ENCODE data around the gene INPP5J. TPM values are rescaled to one million over a fixed set of nuclear protein-coding genes. Genes with fewer than 3 reads are reported as not detected.

The INPP5J gene
- total and polyA plus RNA-seq, 2 of the 13 experiments (the other 11 are each of a cell fraction or from before 2014, with no cell fraction given): 0.24 to 1.1 TPM

GRCh38 chr22:31136155-31136554 lies 13.4 kb downstream of the INPP5J start:
- ChIA-PET POLR2A (interaction anchor here (1.2 kb wide), 1 partner anchor 24 kb away, joined by 7 read pairs; the partner anchor contains the start of gene RNF185), CTCF (ENCODE audit: low intra/inter-chr PET ratio, low total read pairs) (no interaction called here)
- Histone ChIP-seq H3K4me1 (ENCODE audit: insufficient read depth, low read length) (peaks cover 34% of the 10 kb centered on the region), H3K4me3 (replicated peaks in 1 of 3; ENCODE audit: insufficient read depth in 1 of 3, low read depth in 2 of 3, low read length in 3 of 3) (no peak overlapping the region), H3K36me3 (replicated peaks in 1 of 2; ENCODE audit: control insufficient read depth in 1 of 2, insufficient read depth in 2 of 2, low read length in 2 of 2) (no peaks in the 10 kb centered on the region), H3K79me2 (ENCODE audit: insufficient read depth, low read length) (no peaks in the 10 kb centered on the region), H3K27ac (ENCODE audit: extremely low read length, insufficient read depth, low read length) (no peak overlapping the region), H4K20me1 (ENCODE audit: insufficient read depth, low read length) (no peaks in the 10 kb centered on the region), H3K9me3 (ENCODE audit: low read length) (no peaks in the 10 kb centered on the region), H3K4me2 (ENCODE audit: low read depth, low read length) (no peak overlapping the region), H2AFZ (ENCODE audit: low read length) (no peak overlapping the region), H3K9ac (ENCODE audit: insufficient read depth, low read depth, low read length) (no peak overlapping the region), H3K27me3 (ENCODE audit: control insufficient read depth in 1 of 2, insufficient read depth in 2 of 2, low read length in 2 of 2) (peaks cover 5 to 31% of the 10 kb centered on the region in 2 experiments)
- FAIRE-seq (no peak), DNase-seq (ENCODE audit: low spot score) (no peak), ATAC-seq (no peak)
- no peak for TF ChIP-seq NR3C1 (CRISPR knock-in tag; IDR thresholded peaks at IDR 0.05)
- TF ChIP-seq ZNF770 (CRISPR knock-in tag; IDR thresholded peaks at IDR 0.05): peak; percentile 75
- WGBS (ENCODE audit: low lambda C conversion rate): 7% methylated on average over 9 of the region's 9 CpGs
- in situ Hi-C loops (cut with HindIII; ENCODE audit: extremely low pct_ligation_motif_present, low pct_unique_long_range_greater_than_20kb): no loop called here
- intact Hi-C loops (cut with micrococcal nuclease; ENCODE audit: unreplicated experiment): loop anchor here (1.0 kb wide), 1 partner anchor 32 kb away; no protein-coding TSS in a partner anchor
- no TSS peak for BruUV-seq (replicated peaks)

GRCh38 chr22:31136711-31137110 lies 13.9 kb downstream of the INPP5J start:
- in situ Hi-C loops (cut with HindIII; ENCODE audit: extremely low pct_ligation_motif_present, low pct_unique_long_range_greater_than_20kb): no loop called here
- ATAC-seq (no peak), DNase-seq (ENCODE audit: low spot score) (no peak), FAIRE-seq (no peak)
- Histone ChIP-seq H3K27me3 (ENCODE audit: control insufficient read depth in 1 of 2, insufficient read depth in 2 of 2, low read length in 2 of 2) (peaks cover 5 to 37% of the 10 kb centered on the region in 2 experiments), H4K20me1 (ENCODE audit: insufficient read depth, low read length) (no peaks in the 10 kb centered on the region), H3K27ac (ENCODE audit: extremely low read length, insufficient read depth, low read length) (no peak overlapping the region), H3K9ac (ENCODE audit: insufficient read depth, low read depth, low read length) (no peak overlapping the region), H3K4me1 (ENCODE audit: insufficient read depth, low read length) (peaks cover 28% of the 10 kb centered on the region), H3K36me3 (replicated peaks in 1 of 2; ENCODE audit: control insufficient read depth in 1 of 2, insufficient read depth in 2 of 2, low read length in 2 of 2) (no peaks in the 10 kb centered on the region), H3K4me3 (replicated peaks in 1 of 3; ENCODE audit: insufficient read depth in 1 of 3, low read depth in 2 of 3, low read length in 3 of 3) (no peak overlapping the region), H3K79me2 (ENCODE audit: insufficient read depth, low read length) (no peaks in the 10 kb centered on the region), H3K9me3 (ENCODE audit: low read length) (no peaks in the 10 kb centered on the region), H2AFZ (ENCODE audit: low read length) (no peak overlapping the region), H3K4me2 (ENCODE audit: low read depth, low read length) (no peak overlapping the region)
- ChIA-PET CTCF (ENCODE audit: low intra/inter-chr PET ratio, low total read pairs) (no interaction called here), POLR2A (no interaction called here)
- no TSS peak for BruUV-seq (replicated peaks)
- WGBS (ENCODE audit: low lambda C conversion rate): 38% methylated on average over 3 of the region's 16 CpGs
- intact Hi-C loops (cut with micrococcal nuclease; ENCODE audit: unreplicated experiment): loop anchor here (1.0 kb wide), 1 partner anchor 32 kb away; no protein-coding TSS in a partner anchor
- TF ChIP-seq ZNF841 (CRISPR knock-in tag; IDR thresholded peaks at IDR 0.05; ENCODE audit: borderline replicate concordance) (no peak), GZF1 (CRISPR knock-in tag; IDR thresholded peaks at IDR 0.05) (no peak), ZSCAN31 (CRISPR knock-in tag; IDR thresholded peaks at IDR 0.05; ENCODE audit: low read depth) (no peak), IKZF1 (IDR thresholded peaks at IDR 0.05) (no peak), IRF2 (CRISPR knock-in tag; IDR thresholded peaks at IDR 0.05) (no peak), ZNF142 (CRISPR knock-in tag; IDR thresholded peaks at IDR 0.05) (no peak), NFIB (CRISPR knock-in tag; IDR thresholded peaks at IDR 0.05; ENCODE audit: borderline replicate concordance) (no peak), LBX2 (CRISPR knock-in tag; IDR thresholded peaks at IDR 0.05; ENCODE audit: borderline replicate concordance) (no peak)
